AG04449 (cell line): ENCODE measurements around the gene SLC26A11.
"Not testable (repeated sequence)": the region's sequence is repeated elsewhere in the genome, so short reads cannot be mapped to it uniquely, and the experiment has no call there.

Experiments
- CTCF ChIA-PET: fragments of 350-600 bp; formaldehyde crosslinking; extraction: SDS; loops from one replicate; lab custom pipeline; 2021; ENCODE audit warnings: antibody characterized with exemption; lab: Yijun Ruan, JAX
- POLR2A ChIA-PET: fragments of 400-600, 350-600 bp; formaldehyde crosslinking; extraction: SDS; loops from one replicate; lab custom pipeline; 2020; ENCODE audit warnings: antibody characterized with exemption, inconsistent platforms; lab: Yijun Ruan, JAX
- DNase-seq: peaks from one replicate; pipeline ENCODE4 v3.0.0-alpha.2; 2010; ENCODE audit warnings: low read depth, low spot score
- H3K4me3 ChIP-seq: 2 replicates; pipeline ENCODE4 v1.5.1; 2011; ENCODE audit warnings: low read depth, mild to moderate bottlenecking, control low read depth, low read length
- CTCF ChIP-seq: IDR thresholded peaks from one replicate; pipeline ENCODE4 v1.5.1; 2011; ENCODE audit warnings: mild to moderate bottlenecking, moderate library complexity, low read length, control low read depth, inconsistent platforms; ENCODE audit not compliant: insufficient read depth; ENCODE audit errors: missing control alignments

Gene SLC26A11

GRCh38 chr17:80274871-80275449 is 54.7 kb downstream of the SLC26A11 start:
- DNase-seq = no peak
- CTCF ChIA-PET = no interaction called here
- TF ChIP-seq CTCF = no peak
- POLR2A ChIA-PET = no interaction called here
- no peak overlapping the region for H3K4me3 ChIP-seq

GRCh38 chr17:80275857-80276256 is 55.6 kb downstream of the SLC26A11 start:
- H3K4me3 ChIP-seq, DNase-seq, CTCF ChIA-PET, POLR2A ChIA-PET: not testable (repeated sequence)

GRCh38 chr17:80277751-80278671 is 57.8 kb downstream of the SLC26A11 start:
- CTCF ChIA-PET = no interaction called here

GRCh38 chr17:80279895-80280294 is 59.7 kb downstream of the SLC26A11 start:
- CTCF ChIA-PET = interaction anchor here (1.0 kb wide), 2 partner anchors 16 to 178 kb away, joined by 3 read pairs; partner anchors contain the start of gene GAA
- DNase-seq = peak; percentile 44
- peak; percentile 12 for TF ChIP-seq CTCF
- no peak overlapping the region for H3K4me3 ChIP-seq
- POLR2A ChIA-PET = interaction anchor here (0.6 to 1.0 kb wide), 2 partner anchors 20 to 132 kb away, joined by 3 read pairs; no protein-coding TSS in a partner anchor

More at GRCh38 chr17:80277751-80278671, 57.8 kb downstream of the SLC26A11 start:
- POLR2A ChIA-PET = no interaction called here
- DNase-seq = no peak
- TF ChIP-seq CTCF = no peak
- H3K4me3 ChIP-seq = no peak overlapping the region

GRCh38 chr17:80281516-80281915 is 61.3 kb downstream of the SLC26A11 start:
- POLR2A ChIA-PET = no interaction called here
- CTCF ChIA-PET = no interaction called here
- TF ChIP-seq CTCF = no peak

GRCh38 chr17:80283116-80283852 is 63.1 kb downstream of the SLC26A11 start:
- H3K4me3 ChIP-seq = no peak overlapping the region
- DNase-seq = no peak
- POLR2A ChIA-PET = no interaction called here
- TF ChIP-seq CTCF = no peak
- CTCF ChIA-PET = interaction anchor here (1.1 to 1.4 kb wide), 2 partner anchors 12 to 278 kb away, joined by 3 read pairs; no protein-coding TSS in a partner anchor

More at GRCh38 chr17:80281516-80281915, 61.3 kb downstream of the SLC26A11 start:
- no peak for DNase-seq
- no peak overlapping the region for H3K4me3 ChIP-seq
